ENCODE data around the gene DMTF1. TPM values are rescaled to one million over a fixed set of nuclear protein-coding genes. Genes with fewer than 3 reads are reported as not detected.
"Not testable (repeated sequence)": the region's sequence is repeated elsewhere in the genome, so short reads cannot be mapped to it uniquely, and the experiment has no call there.

The DMTF1 gene
- total RNA-seq, 1 donor from 2014 or later = 81.7 TPM

DNA sequence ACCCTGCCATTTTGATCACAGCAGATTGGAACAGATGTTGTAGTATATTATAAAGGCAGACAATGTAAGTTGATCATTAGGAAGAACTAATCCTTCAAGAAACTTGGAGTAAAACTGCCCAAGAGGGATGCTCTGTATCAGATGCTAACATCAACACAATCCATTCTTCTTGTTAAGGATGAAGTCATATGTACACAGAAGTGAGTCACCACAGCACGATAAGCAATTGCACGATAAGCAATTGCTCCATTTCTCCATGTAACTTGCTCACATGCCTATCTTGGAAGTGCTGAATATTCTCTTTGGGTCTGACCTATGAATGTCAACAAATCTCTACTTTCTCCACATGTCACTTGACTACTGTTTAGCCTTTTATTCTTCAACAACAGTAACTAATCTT is 41.5 kb upstream of the DMTF1 start:
- TF ChIP-seq, protein P1, sequence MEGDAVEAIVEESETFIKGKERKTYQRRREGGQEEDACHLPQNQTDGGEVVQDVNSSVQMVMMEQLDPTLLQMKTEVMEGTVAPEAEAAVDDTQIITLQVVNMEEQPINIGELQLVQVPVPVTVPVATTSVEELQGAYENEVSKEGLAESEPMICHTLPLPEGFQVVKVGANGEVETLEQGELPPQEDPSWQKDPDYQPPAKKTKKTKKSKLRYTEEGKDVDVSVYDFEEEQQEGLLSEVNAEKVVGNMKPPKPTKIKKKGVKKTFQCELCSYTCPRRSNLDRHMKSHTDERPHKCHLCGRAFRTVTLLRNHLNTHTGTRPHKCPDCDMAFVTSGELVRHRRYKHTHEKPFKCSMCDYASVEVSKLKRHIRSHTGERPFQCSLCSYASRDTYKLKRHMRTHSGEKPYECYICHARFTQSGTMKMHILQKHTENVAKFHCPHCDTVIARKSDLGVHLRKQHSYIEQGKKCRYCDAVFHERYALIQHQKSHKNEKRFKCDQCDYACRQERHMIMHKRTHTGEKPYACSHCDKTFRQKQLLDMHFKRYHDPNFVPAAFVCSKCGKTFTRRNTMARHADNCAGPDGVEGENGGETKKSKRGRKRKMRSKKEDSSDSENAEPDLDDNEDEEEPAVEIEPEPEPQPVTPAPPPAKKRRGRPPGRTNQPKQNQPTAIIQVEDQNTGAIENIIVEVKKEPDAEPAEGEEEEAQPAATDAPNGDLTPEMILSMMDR (IDR thresholded peaks at IDR 0.05) = no peak
- no peak overlapping the region for H3K4me3 ChIP-seq
- H3K27ac ChIP-seq = no peak overlapping the region
- intact Hi-C loops (cut with DNase I) = no loop called here
- DNase-seq (no peak), ATAC-seq (no peak)
- no peaks in the 10 kb centered on the region for H3K4me1 ChIP-seq
- H3K27me3 ChIP-seq (ENCODE audit: low read depth) = no peaks in the 10 kb centered on the region
- H3K36me3 ChIP-seq = no peaks in the 10 kb centered on the region
- no peaks in the 10 kb centered on the region for H3K9me3 ChIP-seq

DNA sequence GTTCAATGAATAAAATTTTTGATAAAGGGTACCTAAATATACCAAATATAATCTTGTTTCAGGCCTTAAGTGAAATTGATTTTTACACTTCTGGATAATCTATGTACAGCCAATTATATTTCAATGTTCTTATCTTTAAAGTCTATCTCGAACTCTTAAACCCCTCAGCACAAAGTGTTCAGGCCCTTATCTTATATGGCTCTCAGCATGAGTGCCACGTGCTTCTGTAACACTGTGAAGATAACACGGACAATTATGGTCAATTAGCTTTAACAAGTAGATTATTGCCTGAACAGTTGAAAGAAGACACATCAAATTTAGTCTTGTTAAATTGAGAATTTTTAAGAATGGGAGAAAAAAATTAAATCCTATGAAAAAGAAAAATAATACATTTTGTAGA is 40.4 kb upstream of the DMTF1 start:
- H3K36me3 ChIP-seq = no peaks in the 10 kb centered on the region
- no peak overlapping the region for H3K4me3 ChIP-seq
- H3K9me3 ChIP-seq = no peaks in the 10 kb centered on the region
- TF ChIP-seq, protein P1 (IDR thresholded peaks at IDR 0.05) = no peak
- intact Hi-C loops (cut with DNase I) = no loop called here
- H3K27me3 ChIP-seq (ENCODE audit: low read depth) = no peaks in the 10 kb centered on the region
- ATAC-seq (no peak), DNase-seq (no peak)
- H3K27ac ChIP-seq = no peak overlapping the region
- H3K4me1 ChIP-seq = no peaks in the 10 kb centered on the region

DNA sequence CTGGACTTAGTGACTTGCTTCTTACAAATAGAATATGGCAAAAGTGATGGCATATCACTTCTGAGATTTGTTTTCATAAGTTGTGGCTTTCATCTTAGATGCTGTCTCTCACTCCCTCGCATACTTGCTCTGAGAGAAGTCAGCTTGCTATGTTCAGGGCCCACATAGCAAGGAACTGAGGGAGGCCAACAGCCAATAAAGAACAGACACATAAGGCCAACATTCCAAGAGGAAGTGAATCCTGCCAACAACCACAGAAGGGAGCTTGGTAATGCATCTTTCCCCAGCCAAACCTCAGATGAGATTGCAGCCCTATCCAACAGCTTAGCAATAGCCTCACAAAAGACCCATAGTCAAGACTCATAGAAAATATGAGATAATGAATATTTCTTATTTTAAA is 39.2 kb upstream of the DMTF1 start:
- Histone ChIP-seq H3K4me1 (no peaks in the 10 kb centered on the region), H3K4me3 (no peak overlapping the region), H3K9me3 (no peaks in the 10 kb centered on the region), H3K36me3 (no peaks in the 10 kb centered on the region), H3K27ac (no peak overlapping the region), H3K27me3 (ENCODE audit: low read depth) (no peaks in the 10 kb centered on the region)
- DNase-seq (no peak), ATAC-seq (no peak)
- intact Hi-C loops (cut with DNase I) = no loop called here
- TF ChIP-seq, protein P1 (IDR thresholded peaks at IDR 0.05) = no peak

DNA sequence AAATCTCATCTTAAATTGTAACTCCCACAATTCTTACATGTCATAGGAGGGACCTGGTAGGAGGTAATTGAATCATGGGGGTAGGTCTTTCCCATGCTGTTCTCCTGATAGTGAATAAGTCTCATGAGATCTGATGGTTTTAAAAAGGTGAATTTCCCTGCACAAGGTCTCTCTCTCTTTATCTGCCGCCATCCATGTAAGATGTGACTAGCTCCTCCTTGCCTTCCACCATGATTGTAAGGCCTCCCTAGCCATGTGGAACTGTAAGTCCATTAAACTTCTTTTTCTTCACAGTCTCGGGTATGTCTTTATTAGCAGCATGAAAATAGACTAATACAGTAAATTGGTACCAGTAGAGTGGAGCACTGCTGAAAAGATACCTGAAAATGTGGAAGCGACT is 38.3 kb upstream of the DMTF1 start:
- H3K4me3 ChIP-seq; H3K27me3 ChIP-seq (ENCODE audit: low read depth); intact Hi-C loops (cut with DNase I); ATAC-seq; H3K4me1 ChIP-seq; H3K36me3 ChIP-seq; H3K27ac ChIP-seq; DNase-seq; H3K9me3 ChIP-seq: not testable (repeated sequence)

DNA sequence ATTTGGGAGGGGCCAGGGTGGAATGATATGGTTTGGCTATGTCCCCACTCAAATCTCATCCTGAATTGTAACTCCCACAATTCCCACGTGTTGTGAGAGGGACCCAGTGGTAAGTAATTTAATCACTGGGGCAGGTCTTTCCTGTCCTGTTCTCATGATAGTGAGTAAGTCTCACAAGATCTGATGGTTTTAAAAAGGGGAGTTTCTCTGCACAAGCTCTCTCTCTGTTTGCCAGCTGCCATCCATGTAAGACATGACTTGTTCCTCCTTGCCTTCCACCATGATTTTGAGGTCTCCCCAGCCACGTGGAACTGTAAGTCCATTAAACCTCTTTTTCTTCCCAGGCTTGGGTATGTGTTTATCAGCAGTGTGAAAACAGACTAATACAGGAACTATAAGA is 36.5 kb upstream of the DMTF1 start:
- DNase-seq; H3K36me3 ChIP-seq; H3K9me3 ChIP-seq; H3K27me3 ChIP-seq (ENCODE audit: low read depth); H3K4me1 ChIP-seq; ATAC-seq; H3K4me3 ChIP-seq; H3K27ac ChIP-seq; intact Hi-C loops (cut with DNase I): not testable (repeated sequence)

DNA sequence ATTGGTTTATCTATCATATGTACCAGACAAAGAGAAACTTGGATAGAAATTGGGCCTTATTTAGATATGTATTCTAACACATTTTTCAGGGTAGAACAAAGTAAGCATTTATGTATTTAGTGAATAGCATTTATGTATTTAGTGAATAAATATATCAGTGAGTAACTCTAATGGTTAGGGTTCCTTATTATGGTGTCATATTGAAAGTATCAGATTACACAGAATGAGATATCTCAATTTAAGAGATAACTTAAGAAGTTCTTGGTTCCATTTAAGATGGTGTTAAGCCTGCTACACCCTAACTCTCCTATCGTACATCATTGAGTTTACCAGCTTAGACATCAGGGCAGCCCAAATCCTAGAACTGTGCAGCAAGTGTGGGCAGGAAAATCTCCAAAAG is 35.9 kb upstream of the DMTF1 start:
- Histone ChIP-seq H3K4me1 (no peaks in the 10 kb centered on the region), H3K27me3 (ENCODE audit: low read depth) (no peaks in the 10 kb centered on the region), H3K36me3 (no peaks in the 10 kb centered on the region), H3K4me3 (no peak overlapping the region), H3K9me3 (no peaks in the 10 kb centered on the region), H3K27ac (no peak overlapping the region)
- TF ChIP-seq, protein P1 (IDR thresholded peaks at IDR 0.05) = no peak
- no peak for DNase-seq
- no peak for ATAC-seq
- intact Hi-C loops (cut with DNase I) = no loop called here

DNA sequence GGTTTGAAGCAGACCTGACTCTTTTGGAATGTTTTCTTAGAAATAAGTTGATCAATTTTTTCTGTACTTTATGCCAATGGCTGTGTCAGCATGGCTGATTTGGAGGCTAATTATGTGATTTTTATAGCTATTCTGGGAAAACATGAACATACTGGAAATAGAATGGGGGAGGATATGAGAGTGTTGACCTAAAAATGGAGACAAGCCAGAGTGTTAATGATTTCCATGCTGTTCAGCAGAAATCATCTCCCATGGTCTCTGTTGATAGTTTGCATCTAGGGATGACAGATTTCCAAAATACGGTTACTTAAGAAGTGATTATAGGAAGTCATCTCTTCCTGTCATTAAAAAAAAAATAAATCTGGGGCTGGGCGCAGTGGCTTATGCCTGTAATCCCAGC is 32.7 kb upstream of the DMTF1 start:
- intact Hi-C loops (cut with DNase I) = no loop called here
- TF ChIP-seq, protein P1 (IDR thresholded peaks at IDR 0.05) = no peak
- no peak for ATAC-seq

More for the DNA sequence above, 32.7 kb upstream of the DMTF1 start:
- Histone ChIP-seq H3K27ac (no peak overlapping the region), H3K27me3 (ENCODE audit: low read depth) (no peaks in the 10 kb centered on the region), H3K4me1 (no peaks in the 10 kb centered on the region), H3K36me3 (no peaks in the 10 kb centered on the region), H3K9me3 (no peaks in the 10 kb centered on the region), H3K4me3 (no peak overlapping the region)
- DNase-seq = no peak

All from lower lobe of right lung (tissue), 2 donors.